GM12801 (cell line): Measurements from ENCODE around the gene ABHD17B.

Experiments
- TF ChIP-seq, protein P1 (sequence below): IDR thresholded peaks from one replicate; pipeline ENCODE4 v1.5.1; 2011; ENCODE audit warnings: control low read depth; ENCODE audit not compliant: insufficient read length; ENCODE audit errors: extremely low read depth

The ABHD17B gene

DNA sequence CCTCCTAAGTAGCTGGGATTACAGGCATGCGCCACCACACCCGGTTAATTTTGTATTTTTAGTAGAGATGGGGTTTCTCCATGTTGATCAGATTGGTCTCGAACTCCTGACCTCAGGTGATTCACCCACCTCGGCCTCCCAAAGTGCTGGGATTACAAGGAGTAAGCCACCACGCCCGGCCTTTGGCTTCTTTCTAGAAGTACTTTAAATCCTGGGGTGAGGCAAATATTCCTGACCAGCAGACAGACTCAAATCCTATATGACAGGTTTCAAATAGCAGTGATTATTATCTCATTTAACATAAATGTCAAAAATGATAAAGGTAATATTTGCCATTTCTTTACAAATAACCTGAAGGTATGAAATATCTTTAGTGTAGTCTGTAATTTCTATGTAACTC is 35.6 kb downstream of the ABHD17B start:
- TF ChIP-seq, protein P1, sequence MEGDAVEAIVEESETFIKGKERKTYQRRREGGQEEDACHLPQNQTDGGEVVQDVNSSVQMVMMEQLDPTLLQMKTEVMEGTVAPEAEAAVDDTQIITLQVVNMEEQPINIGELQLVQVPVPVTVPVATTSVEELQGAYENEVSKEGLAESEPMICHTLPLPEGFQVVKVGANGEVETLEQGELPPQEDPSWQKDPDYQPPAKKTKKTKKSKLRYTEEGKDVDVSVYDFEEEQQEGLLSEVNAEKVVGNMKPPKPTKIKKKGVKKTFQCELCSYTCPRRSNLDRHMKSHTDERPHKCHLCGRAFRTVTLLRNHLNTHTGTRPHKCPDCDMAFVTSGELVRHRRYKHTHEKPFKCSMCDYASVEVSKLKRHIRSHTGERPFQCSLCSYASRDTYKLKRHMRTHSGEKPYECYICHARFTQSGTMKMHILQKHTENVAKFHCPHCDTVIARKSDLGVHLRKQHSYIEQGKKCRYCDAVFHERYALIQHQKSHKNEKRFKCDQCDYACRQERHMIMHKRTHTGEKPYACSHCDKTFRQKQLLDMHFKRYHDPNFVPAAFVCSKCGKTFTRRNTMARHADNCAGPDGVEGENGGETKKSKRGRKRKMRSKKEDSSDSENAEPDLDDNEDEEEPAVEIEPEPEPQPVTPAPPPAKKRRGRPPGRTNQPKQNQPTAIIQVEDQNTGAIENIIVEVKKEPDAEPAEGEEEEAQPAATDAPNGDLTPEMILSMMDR, result no peak

DNA sequence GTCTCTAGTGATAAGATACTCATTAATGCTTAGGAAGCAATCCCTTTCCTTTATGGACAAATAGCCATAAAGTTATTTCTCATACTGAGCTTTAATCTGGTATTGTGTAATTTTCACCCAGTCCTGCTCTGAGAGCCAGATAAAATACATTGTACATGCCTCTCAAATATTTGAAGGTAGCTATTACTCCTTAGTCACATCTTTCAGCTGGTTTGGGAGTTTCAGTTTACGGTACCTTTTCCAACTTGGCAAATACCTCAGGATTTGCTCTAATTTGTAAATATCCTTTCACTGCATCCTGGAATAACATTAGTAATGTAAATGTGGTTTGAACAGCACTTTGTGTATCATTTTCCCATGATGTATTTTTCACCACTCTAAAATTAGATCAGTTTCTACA is 47.4 kb downstream of the ABHD17B start:
- TF ChIP-seq, protein P1, result no peak

DNA sequence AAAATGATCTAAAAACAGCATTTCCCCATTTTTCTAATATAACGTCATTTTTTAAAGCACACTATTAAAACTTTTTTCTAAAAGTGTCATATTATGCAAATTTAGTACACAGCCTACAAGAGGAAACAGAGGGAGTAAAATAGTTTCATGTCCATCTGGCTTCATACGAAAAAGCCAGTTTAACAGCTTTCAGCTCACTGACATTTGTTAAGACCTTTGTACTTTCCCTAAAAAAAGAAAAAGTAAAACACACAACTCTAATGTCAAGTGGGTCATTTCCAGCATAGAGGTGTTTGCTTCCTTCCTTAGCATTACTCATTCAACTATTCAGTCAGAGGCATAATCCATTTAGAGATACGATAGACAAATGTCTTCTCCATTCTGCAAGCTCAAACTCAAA is 49.4 kb downstream of the ABHD17B start:
- TF ChIP-seq, protein P1, result no peak

DNA sequence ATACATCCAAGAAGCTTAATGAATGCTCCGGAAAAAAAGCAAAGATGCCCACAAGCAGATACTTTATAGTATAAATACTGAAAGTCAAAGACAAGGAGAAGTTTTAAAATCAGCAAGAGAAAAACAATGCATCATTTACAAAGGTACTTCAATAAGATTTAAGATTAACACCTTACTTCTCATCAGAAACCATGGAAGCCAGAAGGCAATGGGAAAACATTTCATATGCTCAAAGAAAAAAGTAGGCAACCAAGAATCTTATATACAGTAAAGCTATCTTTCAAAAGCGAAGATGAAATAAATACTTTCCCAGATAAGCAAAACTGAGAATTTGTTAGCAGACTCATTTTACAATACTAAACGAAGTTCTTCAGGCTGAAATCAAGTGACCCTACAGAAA is 51.1 kb downstream of the ABHD17B start:
- TF ChIP-seq, protein P1, result no peak

DNA sequence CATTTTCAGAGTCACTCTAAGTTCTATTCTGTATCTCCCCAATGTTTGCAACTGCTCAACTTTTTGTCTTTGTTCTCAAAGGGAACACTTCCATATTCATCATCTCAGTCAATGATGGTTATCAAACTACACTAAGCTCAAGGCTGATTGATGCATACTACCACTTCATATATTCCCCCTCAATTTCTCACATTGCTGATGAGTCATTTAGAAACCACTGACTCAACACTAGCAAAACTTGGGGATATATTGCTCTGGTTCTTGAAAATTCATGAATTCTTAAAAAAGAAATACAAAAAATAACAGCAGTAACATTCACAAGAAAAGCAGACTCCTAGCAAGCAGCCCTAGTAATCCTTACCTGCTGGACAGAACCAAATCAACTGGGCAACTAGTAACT is 52.2 kb downstream of the ABHD17B start:
- TF ChIP-seq, protein P1, result no peak

DNA sequence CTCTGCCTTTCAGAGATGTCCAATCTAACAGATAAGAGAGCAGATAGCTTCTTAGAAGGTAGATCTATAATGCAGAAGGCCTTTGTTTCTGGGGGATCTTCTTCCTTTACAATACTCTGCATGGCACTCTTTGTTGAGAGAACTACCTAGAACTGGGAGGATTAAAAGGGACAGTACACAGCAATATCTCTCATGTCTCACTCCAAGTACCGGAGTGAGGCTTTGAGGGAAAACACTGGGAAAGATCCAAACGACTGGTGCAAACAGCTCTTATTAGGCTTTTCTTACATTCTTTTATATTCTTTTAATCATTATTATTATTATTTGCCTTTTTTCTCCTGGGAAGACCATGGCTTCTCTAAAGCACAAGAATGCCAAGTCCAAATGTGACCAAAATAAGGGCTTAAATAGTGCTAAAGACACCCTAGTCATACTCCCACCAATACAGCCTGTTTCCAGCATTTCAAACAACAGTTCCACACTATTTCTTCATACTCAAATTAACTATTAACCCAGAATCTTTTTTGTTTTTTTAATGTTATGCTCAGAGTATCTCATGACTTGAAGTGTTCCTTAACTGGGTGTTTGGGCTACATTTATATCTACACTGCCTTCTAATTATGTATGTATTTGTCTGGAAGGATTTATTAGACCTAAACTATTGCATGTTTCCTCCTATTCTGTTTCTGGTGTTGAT is 52.7 kb downstream of the ABHD17B start:
- TF ChIP-seq, protein P1, result no peak

DNA sequence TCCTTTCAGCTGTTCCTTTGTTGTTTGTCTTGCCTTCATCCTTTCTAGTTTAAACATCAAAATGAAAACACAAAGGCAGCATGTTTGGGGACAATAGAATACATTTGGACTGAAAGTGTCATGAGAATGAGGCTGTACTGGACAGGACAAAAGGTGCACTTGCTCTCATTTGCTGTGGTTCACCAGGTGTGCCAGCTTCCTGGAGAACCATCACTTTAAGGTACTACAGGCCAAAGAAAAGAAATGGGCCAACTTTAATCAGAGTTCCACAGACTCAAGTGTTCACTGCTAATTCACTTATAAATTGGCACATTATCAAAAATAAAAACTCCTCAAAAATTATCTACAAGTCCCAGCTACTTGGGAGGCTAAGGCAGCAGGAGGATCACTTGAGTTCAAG is 53.8 kb downstream of the ABHD17B start:
- TF ChIP-seq, protein P1, result no peak
